A673 (cell line): ENCODE measurements around the gene KCNG1. TPM values are rescaled to one million over a fixed set of nuclear protein-coding genes. Genes with fewer than 3 reads are reported as not detected.
A peak's percentile ranks its signal among the peaks of the same experiment; 100 is the strongest.

ENCODE experiments used
- BruUV-seq: library from RNA; stranded (reverse); fragments of 400-500 nt; replicated peaks from 2 replicates; lab custom pipeline; 2021; lab: Mats Ljungman, UMichigan
- CTCF ChIA-PET: fragments of 300-600 bp; sonication (Branson Sonifier 250); formaldehyde crosslinking; loops from one replicate; lab custom pipeline; 2022; ENCODE audit warnings: antibody characterized with exemption; lab: Charles Lee
- POLR2A ChIA-PET: fragments of 300-600 bp; sonication (Branson Sonifier 250); formaldehyde crosslinking; loops from one replicate; lab custom pipeline; 2022; ENCODE audit warnings: antibody characterized with exemption; ENCODE audit not compliant: low non-redundant PET; lab: Charles Lee
- DNase-seq: peaks from one replicate; pipeline ENCODE4 v3.0.0-alpha.2; 2015; ENCODE audit warnings: low spot score
- H3K27ac ChIP-seq: fragments of 200-600 bp; sonication (generic); 2 replicates; pipeline ENCODE4 v1.5.1; 2016; ENCODE audit warnings: mixed run types, low read depth, mild to moderate bottlenecking, mixed read lengths, antibody characterized with exemption, low read length; ENCODE audit not compliant: poor library complexity, severe bottlenecking
- H3K27me3 ChIP-seq: fragments of 200-600 bp; sonication (generic); replicated peaks from 2 replicates; pipeline ENCODE4 v1.6.1; 2017; ENCODE audit warnings: mixed run types, low read depth, mild to moderate bottlenecking, mixed read lengths, antibody characterized with exemption, low read length; ENCODE audit not compliant: insufficient read depth, poor library complexity
- H3K36me3 ChIP-seq: fragments of 200-600 bp; sonication (generic); 2 replicates; pipeline ENCODE4 v1.6.1; 2016; ENCODE audit warnings: mixed run types, mild to moderate bottlenecking, mixed read lengths, antibody characterized with exemption, low read length; ENCODE audit not compliant: insufficient read depth, poor library complexity, severe bottlenecking
- H3K4me1 ChIP-seq: fragments of 200-600 bp; sonication (generic); 2 replicates; pipeline ENCODE4 v1.6.1; 2017; ENCODE audit warnings: mixed run types, mild to moderate bottlenecking, mixed read lengths, antibody characterized with exemption, low read length; ENCODE audit not compliant: insufficient read depth, poor library complexity, severe bottlenecking
- H3K4me3 ChIP-seq: fragments of 200-600 bp; sonication (generic); 2 replicates; pipeline ENCODE4 v1.5.1; 2016; ENCODE audit warnings: low read depth, mixed run types, mild to moderate bottlenecking, mixed read lengths, low read length; ENCODE audit not compliant: poor library complexity, severe bottlenecking
- H3K9me3 ChIP-seq: fragments of 200-600 bp; sonication (generic); 2 replicates; pipeline ENCODE4 v1.6.1; 2016; ENCODE audit warnings: mixed run types, low read depth, mild to moderate bottlenecking, mixed read lengths, antibody characterized with exemption, low read length; ENCODE audit not compliant: poor library complexity, severe bottlenecking
- CTCF ChIP-seq: fragments of 300-800, 200-600 bp; sonication (generic); conservative IDR thresholded peaks from 2 replicates; pipeline ENCODE4 v1.5.1; 2017; ENCODE audit warnings: low read depth, mild to moderate bottlenecking, antibody characterized with exemption, low read length, moderate library complexity, mixed read lengths
- EZH2 ChIP-seq: fragments of 200-600 bp; sonication (generic); IDR thresholded peaks from 2 replicates; pipeline ENCODE4 v1.6.1; 2017; ENCODE audit warnings: borderline replicate concordance, low read depth, mild to moderate bottlenecking, mixed read lengths, antibody characterized with exemption, low read length; ENCODE audit not compliant: poor library complexity, severe bottlenecking
- intact Hi-C: fragments of 100-400 bp; cut with micrococcal nuclease; formaldehyde crosslinking; loops from one replicate; pipeline ENCODE4 v1.10.0; 2022; ENCODE audit not compliant: unreplicated experiment
- total RNA-seq: library from RNA; stranded (reverse); gene quantifications from 2 replicates; pipeline ENCODE4 v1.2.3, GENCODE V29; 2021

Gene KCNG1
- total RNA-seq, 1 experiment from 2014 or later: 19.6 TPM

GRCh38 chr20:50982363-50982762 lies 40.5 kb downstream of the KCNG1 start:
- Histone ChIP-seq H3K4me1 (no peaks in the 10 kb centered on the region), H3K27me3 (no peaks in the 10 kb centered on the region), H3K9me3 (no peaks in the 10 kb centered on the region), H3K4me3 (no peak overlapping the region), H3K27ac (no peak overlapping the region), H3K36me3 (no peaks in the 10 kb centered on the region)
- intact Hi-C loops: loop anchor here (10.0 kb wide), 1 partner anchor 612 kb away; no protein-coding TSS in a partner anchor
- ChIA-PET POLR2A (no interaction called here), CTCF (no interaction called here)
- no TSS peak for BruUV-seq
- no peak for DNase-seq
- TF ChIP-seq CTCF (no peak), EZH2 (no peak)

- Histone ChIP-seq H3K36me3 (no peaks in the 10 kb centered on the region), H3K27ac (no peak overlapping the region), H3K9me3 (no peaks in the 10 kb centered on the region), H3K27me3 (no peaks in the 10 kb centered on the region), H3K4me1 (no peaks in the 10 kb centered on the region), H3K4me3 (no peak overlapping the region)
- no peak for DNase-seq
- ChIA-PET POLR2A (no interaction called here), CTCF (interaction anchor here (0.6 to 1.2 kb wide), 5 partner anchors 11 to 344 kb away, joined by 3 read pairs; partner anchors contain the start of gene BCAS4)
- intact Hi-C loops: loop anchor here (10.0 kb wide), 1 partner anchor 613 kb away; no protein-coding TSS in a partner anchor
- no peak for TF ChIP-seq EZH2
- no TSS peak for BruUV-seq
These were observed 41.2 kb downstream of the KCNG1 start for GRCh38 chr20:50981714-50982048.

GRCh38 chr20:50980851-50981713 lies 41.8 kb downstream of the KCNG1 start:
- Histone ChIP-seq H3K4me1 (no peaks in the 10 kb centered on the region), H3K27ac (no peak overlapping the region), H3K27me3 (no peaks in the 10 kb centered on the region), H3K36me3 (no peaks in the 10 kb centered on the region), H3K4me3 (no peak overlapping the region), H3K9me3 (no peaks in the 10 kb centered on the region)
- TF ChIP-seq CTCF: peak; percentile 95
- no peak for TF ChIP-seq EZH2
- CTCF ChIA-PET: interaction anchor here (0.6 to 1.2 kb wide), 5 partner anchors 12 to 345 kb away, joined by 3 read pairs; partner anchors contain the start of gene BCAS4
- peak; percentile 84 for DNase-seq
- intact Hi-C loops: loop anchor here (10.0 kb wide), 1 partner anchor 614 kb away; no protein-coding TSS in a partner anchor
- BruUV-seq: no TSS peak
- POLR2A ChIA-PET: no interaction called here
